Loucy (cell line): ENCODE results near the gene JAZF1.

ENCODE experiments used
- CTCF ChIP-seq: fragments of 200-600 bp; sonication (generic); conservative IDR thresholded peaks from 2 replicates; pipeline ENCODE4 v1.5.1; 2014; ENCODE audit warnings: mild to moderate bottlenecking, antibody characterized with exemption, low read length
- EZH2phosphoT487 ChIP-seq: fragments of 200-600 bp; IDR thresholded peaks from 2 replicates; pipeline ENCODE4 v1.6.1; 2018; ENCODE audit warnings: antibody characterized with exemption, mild to moderate bottlenecking, moderate library complexity, borderline replicate concordance

GRCh38 chr7:28026237-28026636 is 154.4 kb downstream of the JAZF1 start:
- no peak for TF ChIP-seq CTCF
- no peak for TF ChIP-seq EZH2phosphoT487
